HG02885 (cell line): ENCODE results near the gene SVEP1.
"Not testable (repeated sequence)": the region's sequence is repeated elsewhere in the genome, so short reads cannot be mapped to it uniquely, and the experiment has no call there.

Experiments
- ATAC-seq: cut with Tn5 transposase; IDR thresholded peaks from one replicate; pipeline ENCODE4 v1.9.1; 2021; ENCODE audit warnings: mild to moderate bottlenecking; ENCODE audit not compliant: unreplicated experiment, poor library complexity

The SVEP1 gene

GRCh38 chr9:110580850-110581249, 1.3 kb upstream of the SVEP1 start:
- ATAC-seq: no peak

- no peak for ATAC-seq
Measured at GRCh38 chr9:110579862-110580219, 300 bp upstream of the SVEP1 start.

- ATAC-seq: no peak
Measured at GRCh38 chr9:110578575-110579033, 937 bp downstream of the SVEP1 start.

GRCh38 chr9:110575945-110576344, 3.6 kb downstream of the SVEP1 start:
- no peak for ATAC-seq

GRCh38 chr9:110575169-110575568, 4.4 kb downstream of the SVEP1 start:
- no peak for ATAC-seq

- no peak for ATAC-seq
Measured at GRCh38 chr9:110573305-110573704, 6.2 kb downstream of the SVEP1 start.

- ATAC-seq: no peak
Measured at GRCh38 chr9:110571801-110572483, 7.6 kb downstream of the SVEP1 start.

GRCh38 chr9:110566156-110566555, 13.4 kb downstream of the SVEP1 start:
- no peak for ATAC-seq

GRCh38 chr9:110561826-110562225, 17.7 kb downstream of the SVEP1 start:
- ATAC-seq: no peak

GRCh38 chr9:110559869-110560268, 19.7 kb downstream of the SVEP1 start:
- no peak for ATAC-seq

GRCh38 chr9:110555551-110556331, 23.8 kb downstream of the SVEP1 start:
- no peak for ATAC-seq

- ATAC-seq: no peak
Measured at GRCh38 chr9:110546411-110546871, 33.1 kb downstream of the SVEP1 start.

GRCh38 chr9:110545705-110546104, 33.8 kb downstream of the SVEP1 start:
- ATAC-seq: no peak

GRCh38 chr9:110543631-110544051, 35.9 kb downstream of the SVEP1 start:
- ATAC-seq: no peak

- no peak for ATAC-seq
Measured at GRCh38 chr9:110541950-110542349, 37.6 kb downstream of the SVEP1 start.

GRCh38 chr9:110538647-110539041, 40.9 kb downstream of the SVEP1 start:
- ATAC-seq: no peak

GRCh38 chr9:110537841-110538646, 41.5 kb downstream of the SVEP1 start:
- no peak for ATAC-seq

- ATAC-seq: no peak
Measured at GRCh38 chr9:110536822-110537221, 42.7 kb downstream of the SVEP1 start.

GRCh38 chr9:110534162-110534561, 45.4 kb downstream of the SVEP1 start:
- ATAC-seq: not testable (repeated sequence)

- ATAC-seq: no peak
Measured at GRCh38 chr9:110532908-110533665, 46.5 kb downstream of the SVEP1 start.
